Hepatic stellate cell (primary cell): ENCODE measurements around the gene PKD1L1.

Source experiments
- DNase-seq: peaks from one replicate; pipeline ENCODE4 v3.0.0; 2011; ENCODE audit warnings: low spot score

Gene PKD1L1

DNA sequence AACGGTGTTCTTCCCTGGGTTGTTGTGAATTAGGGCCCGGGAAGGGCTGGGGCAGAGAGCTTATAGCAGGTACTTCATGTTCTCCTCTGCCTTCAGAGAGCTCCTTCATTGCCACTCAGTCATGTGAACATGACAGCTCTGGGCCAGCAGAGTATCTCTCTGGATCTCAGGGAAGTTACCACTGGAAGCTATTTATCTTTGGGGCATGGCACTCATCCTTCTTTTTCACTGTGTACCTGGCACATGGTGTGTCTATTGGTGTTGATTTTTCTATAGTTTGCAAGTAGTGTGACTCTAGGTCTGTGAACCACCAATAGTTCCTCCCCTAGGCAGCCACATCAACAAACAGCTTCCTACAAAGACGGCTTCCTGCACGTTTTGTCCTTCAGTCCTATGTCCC lies 156.6 kb downstream of the PKD1L1 start:
- DNase-seq: no peak

GRCh38 chr7:47788083-47788482 lies 160.2 kb downstream of the PKD1L1 start:
- no peak for DNase-seq

DNA sequence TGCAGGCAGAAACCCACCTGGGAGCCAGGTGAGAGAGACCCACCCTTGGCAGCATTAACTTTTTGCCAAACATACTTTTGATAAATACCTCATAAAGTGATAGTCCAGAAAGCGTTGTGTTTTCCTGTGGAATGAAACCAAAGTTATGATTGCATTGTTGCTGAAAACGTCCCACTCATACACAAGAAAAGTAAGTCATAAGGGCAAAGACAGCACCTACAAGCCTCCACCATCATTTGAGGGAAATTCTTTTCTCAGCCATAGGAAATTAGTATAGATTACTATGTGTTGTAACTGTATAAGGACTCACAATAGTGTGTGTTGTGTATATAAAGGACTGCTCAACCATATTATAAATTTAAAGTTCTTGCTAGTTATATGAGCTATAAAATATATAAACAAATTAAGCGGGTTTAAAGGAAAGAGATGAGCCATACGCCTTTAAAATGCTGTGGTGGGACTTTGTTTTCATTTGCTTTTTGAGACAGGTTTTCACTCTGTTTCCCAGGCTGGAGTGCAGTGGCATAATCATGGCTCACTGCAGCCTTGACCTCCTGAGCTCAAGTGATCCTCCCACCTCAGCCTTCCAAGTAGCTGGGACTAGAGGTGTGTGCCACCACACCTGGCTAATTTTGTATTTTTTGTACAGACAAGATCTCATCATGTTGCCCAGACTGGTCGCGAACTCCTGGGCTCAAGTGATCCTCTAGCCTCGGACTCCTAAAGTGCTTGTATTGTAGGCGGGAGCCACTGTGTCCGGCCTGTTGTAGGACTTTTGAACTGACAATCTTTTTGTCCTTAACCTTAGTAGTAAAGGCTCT lies 160.8 kb downstream of the PKD1L1 start:
- no peak for DNase-seq

GRCh38 chr7:47786557-47787248 lies 161.6 kb downstream of the PKD1L1 start:
- DNase-seq: peak; percentile 77

GRCh38 chr7:47785923-47786556 lies 162.2 kb downstream of the PKD1L1 start:
- no peak for DNase-seq

- DNase-seq: peak; percentile 46
These were observed 164.6 kb downstream of the PKD1L1 start for GRCh38 chr7:47783456-47784223.

DNA sequence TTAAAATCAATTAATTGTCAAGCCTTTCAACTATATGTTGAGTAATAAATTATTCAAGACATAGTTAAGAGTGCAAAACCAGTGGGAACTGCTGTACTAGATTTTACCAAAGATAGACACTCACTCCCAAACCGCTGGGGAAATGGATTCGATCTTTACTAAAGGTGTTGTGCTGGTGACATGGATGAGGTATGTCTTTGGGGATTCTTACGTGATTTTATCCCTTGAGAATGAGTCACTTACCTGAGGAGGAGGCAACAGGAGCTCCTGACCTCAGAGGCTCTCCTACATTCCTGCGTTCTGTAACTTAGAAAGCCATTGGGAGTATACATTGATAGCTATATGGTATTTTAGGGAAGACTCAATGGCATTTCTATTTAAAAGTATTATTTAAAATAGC lies 165.5 kb downstream of the PKD1L1 start:
- no peak for DNase-seq

- DNase-seq: no peak
These were observed 166.2 kb downstream of the PKD1L1 start for GRCh38 chr7:47782022-47782421.

- no peak for DNase-seq
These were observed 167.7 kb downstream of the PKD1L1 start for GRCh38 chr7:47780555-47780954.

GRCh38 chr7:47779341-47779771 lies 168.9 kb downstream of the PKD1L1 start:
- no peak for DNase-seq

GRCh38 chr7:47778153-47778661 lies 170.1 kb downstream of the PKD1L1 start:
- no peak for DNase-seq

DNA sequence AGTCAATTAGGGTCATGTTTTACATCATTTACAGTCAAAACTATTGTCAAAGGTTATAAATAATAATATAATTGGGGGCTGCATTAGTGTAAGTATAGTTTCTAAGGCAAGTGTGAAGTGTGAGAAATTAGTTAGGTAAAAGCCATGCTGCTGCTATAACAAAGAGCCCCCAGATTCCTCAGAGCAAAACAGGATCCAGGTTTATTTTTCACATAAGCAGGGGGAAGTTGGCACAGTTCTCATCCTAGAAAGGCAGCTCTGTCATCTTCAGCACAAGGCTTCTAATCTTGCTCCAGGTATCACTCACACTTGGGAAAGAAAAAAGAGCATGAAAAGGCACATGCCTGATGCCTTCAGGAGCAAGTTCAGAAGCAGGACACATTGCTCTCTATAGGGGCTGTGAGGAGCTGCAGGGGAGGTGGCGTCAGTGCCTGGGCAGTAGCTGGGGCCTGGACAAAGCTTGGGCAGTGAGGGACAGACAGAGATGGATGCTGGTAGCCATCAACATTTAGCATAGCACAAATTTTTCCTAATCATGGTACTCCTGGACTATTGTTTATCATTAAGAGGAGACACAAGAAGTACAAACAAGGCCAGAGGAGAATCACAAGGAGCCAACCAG lies 170.6 kb downstream of the PKD1L1 start:
- no peak for DNase-seq

DNA sequence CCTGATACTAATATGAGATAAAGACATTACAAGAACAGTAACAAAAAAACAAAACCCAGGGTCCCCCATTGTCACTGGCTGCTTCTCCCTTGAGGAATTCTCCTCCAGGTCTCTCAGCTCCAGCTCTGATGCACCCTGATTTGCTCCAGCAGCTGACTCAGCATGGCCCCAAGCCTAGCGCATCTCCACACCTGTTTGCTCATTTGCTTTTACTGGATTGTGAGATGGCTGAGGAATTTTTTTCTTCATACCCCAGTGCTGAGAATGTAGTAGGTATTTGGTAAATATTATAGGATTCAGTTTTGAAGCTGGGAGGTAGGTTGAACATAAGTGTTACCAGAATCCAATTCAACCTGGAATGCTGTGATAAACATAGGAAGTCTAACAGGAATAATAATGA lies 171.9 kb downstream of the PKD1L1 start:
- DNase-seq: no peak

DNA sequence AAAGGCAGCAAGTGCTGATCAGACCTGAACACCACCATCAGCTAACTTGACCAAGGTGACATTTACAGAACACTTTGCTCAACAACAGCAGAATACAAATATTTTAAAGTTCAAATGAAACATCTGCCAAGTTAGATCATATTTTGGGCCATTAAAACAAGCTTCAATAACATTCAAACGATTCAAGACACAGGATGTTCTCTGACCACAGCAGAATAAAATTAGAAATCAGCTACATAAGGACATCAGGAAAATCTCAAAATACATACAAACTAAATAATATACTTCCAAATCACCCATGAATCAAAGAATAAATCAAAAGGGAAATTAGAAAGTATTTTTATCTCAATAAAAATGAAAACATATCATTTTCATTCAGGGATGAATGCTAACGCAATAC lies 173.0 kb downstream of the PKD1L1 start:
- DNase-seq: no peak

DNA sequence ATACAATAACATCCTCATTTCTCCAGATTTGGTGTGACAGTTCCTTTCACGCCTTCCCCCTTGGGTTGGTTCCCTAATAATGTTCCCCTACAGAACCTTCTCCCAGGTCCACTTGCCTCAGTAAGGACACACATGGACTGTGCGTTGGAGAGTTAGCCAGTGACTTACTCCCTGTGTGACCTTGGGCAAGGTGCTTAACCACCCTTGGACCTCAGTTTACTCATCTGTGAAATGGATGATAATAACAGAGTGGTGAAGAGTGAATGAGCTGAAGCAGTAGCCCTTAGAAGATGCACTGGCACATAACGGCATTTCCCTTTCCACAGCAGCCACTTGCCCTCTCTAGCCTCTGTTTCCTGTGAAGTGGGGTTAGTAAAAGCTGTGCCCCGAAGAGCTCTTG lies 175.8 kb downstream of the PKD1L1 start:
- DNase-seq: no peak

DNA sequence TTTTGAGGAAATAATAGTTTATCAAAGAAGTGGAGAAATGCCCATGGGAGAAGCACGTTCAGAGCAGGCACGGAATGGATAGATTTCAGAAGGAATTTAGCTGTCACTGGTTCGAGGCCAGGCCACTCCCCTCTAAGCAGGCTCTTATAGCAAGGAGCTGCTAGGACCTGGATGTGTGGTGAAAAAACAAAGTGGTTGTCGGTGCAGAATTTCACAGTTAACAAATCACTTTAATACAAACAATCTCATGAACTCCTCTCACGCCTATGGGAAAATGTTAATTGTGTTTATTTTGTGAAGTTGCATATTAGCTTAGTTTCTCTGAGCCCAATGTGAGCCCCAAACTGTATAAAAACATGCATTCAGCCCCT lies 176.3 kb downstream of the PKD1L1 start:
- DNase-seq: no peak

GRCh38 chr7:47771336-47771989 lies 176.8 kb downstream of the PKD1L1 start:
- DNase-seq: no peak

DNA sequence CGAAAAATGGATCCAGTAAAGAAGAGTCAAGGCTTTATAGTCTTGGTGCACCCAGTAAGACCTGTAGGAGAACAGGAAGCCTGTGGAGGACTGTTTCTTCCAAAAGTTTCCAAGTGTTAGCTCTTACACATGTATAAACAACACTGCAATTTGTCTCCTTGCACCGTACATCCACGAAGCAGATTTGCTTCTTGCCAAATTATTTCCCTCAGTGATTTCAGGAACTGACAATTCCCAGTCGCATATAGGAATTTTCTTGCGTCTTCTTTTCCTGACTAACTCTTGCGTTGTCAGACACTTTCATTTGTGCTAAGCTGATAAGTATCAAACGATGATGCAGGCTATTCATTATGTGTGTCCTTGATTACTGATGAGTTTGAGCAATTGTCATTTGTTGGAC lies 182.1 kb downstream of the PKD1L1 start:
- DNase-seq: no peak

GRCh38 chr7:47765373-47765979 lies 182.8 kb downstream of the PKD1L1 start:
- DNase-seq: no peak

GRCh38 chr7:47764746-47765145 lies 183.5 kb downstream of the PKD1L1 start:
- DNase-seq: no peak
